Trophoblast cell (in vitro differentiated cells and primary cell): Measurements from ENCODE around the gene APBA2.

ENCODE experiments used
- DNase-seq, 2 donors: peaks; one replicate each; pipeline ENCODE4 v3.0.0-alpha.2; 2016
- H2AFZ ChIP-seq: 2 replicates; pipeline ENCODE4 v1.6.1; 2013; ENCODE audit warnings: low read length, moderate library complexity, mild to moderate bottlenecking; ENCODE audit not compliant: insufficient read depth, poor library complexity
- H2AK5ac ChIP-seq: 2 replicates; pipeline ENCODE4 v1.6.1; 2013; ENCODE audit warnings: mild to moderate bottlenecking, low read length
- H2BK120ac ChIP-seq: 2 replicates; pipeline ENCODE4 v1.6.1; 2013; ENCODE audit warnings: low read length, mild to moderate bottlenecking, moderate library complexity; ENCODE audit not compliant: insufficient read depth, poor library complexity
- H2BK12ac ChIP-seq: 2 replicates; pipeline ENCODE4 v1.6.1; 2013; ENCODE audit warnings: mild to moderate bottlenecking, low read length, moderate library complexity
- H2BK5ac ChIP-seq: 2 replicates; pipeline ENCODE4 v1.6.1; 2013; ENCODE audit warnings: low read length, low read depth, moderate library complexity, mild to moderate bottlenecking; ENCODE audit not compliant: poor library complexity
- H3K14ac ChIP-seq: 2 replicates; pipeline ENCODE4 v1.6.1; 2013; ENCODE audit warnings: mild to moderate bottlenecking, low read length
- H3K18ac ChIP-seq: 2 replicates; pipeline ENCODE4 v1.6.1; 2013; ENCODE audit warnings: mild to moderate bottlenecking, low read length
- H3K23ac ChIP-seq: 2 replicates; pipeline ENCODE4 v1.6.1; 2013; ENCODE audit warnings: low read length
- H3K27ac ChIP-seq: 2 replicates; pipeline ENCODE4 v1.5.1; 2013; ENCODE audit warnings: low read depth, mild to moderate bottlenecking, inconsistent platforms, low read length, moderate library complexity
- H3K27me3 ChIP-seq: 2 replicates; pipeline ENCODE4 v1.6.1; 2013; ENCODE audit warnings: inconsistent platforms, mild to moderate bottlenecking, low read length, moderate library complexity; ENCODE audit not compliant: insufficient read depth
- H3K36me3 ChIP-seq, 2 experiments: 1 replicate in 1 of 2; 2 replicates in 1 of 2; pipeline ENCODE4 v1.6.1; 2013; ENCODE audit warnings: low read length in 2 of 2, mild to moderate bottlenecking in 2 of 2, moderate library complexity in 1 of 2; ENCODE audit not compliant: insufficient read depth in 2 of 2, control insufficient read depth in 1 of 2
- H3K4ac ChIP-seq: 2 replicates; pipeline ENCODE4 v1.6.1; 2013; ENCODE audit warnings: low read depth, mild to moderate bottlenecking, low read length, moderate library complexity
- H3K4me1 ChIP-seq, 2 experiments: 1 replicate in 1 of 2; 2 replicates in 1 of 2; pipeline ENCODE4 v1.6.1; 2013; ENCODE audit warnings: low read length in 2 of 2, mild to moderate bottlenecking in 2 of 2, moderate library complexity in 1 of 2; ENCODE audit not compliant: insufficient read depth in 2 of 2, control insufficient read depth in 1 of 2
- H3K4me2 ChIP-seq: 2 replicates; pipeline ENCODE4 v1.6.1; 2013; ENCODE audit warnings: inconsistent platforms, mild to moderate bottlenecking, low read length, moderate library complexity
- H3K4me3 ChIP-seq: 2 replicates; pipeline ENCODE4 v1.5.1; 2013; ENCODE audit warnings: mild to moderate bottlenecking, low read depth, low read length, inconsistent platforms
- H3K79me1 ChIP-seq: one replicate; pipeline ENCODE4 v1.6.1; 2013; ENCODE audit warnings: low read length
- H3K79me2 ChIP-seq: 2 replicates; pipeline ENCODE4 v1.6.1; 2013; ENCODE audit warnings: low read length, mild to moderate bottlenecking; ENCODE audit not compliant: control insufficient read depth, insufficient read depth, poor library complexity
- H3K9ac ChIP-seq: 2 replicates; pipeline ENCODE4 v1.6.1; 2013; ENCODE audit warnings: mild to moderate bottlenecking, low read length
- H3K9me3 ChIP-seq: 2 replicates; pipeline ENCODE4 v1.6.1; 2013; ENCODE audit warnings: low read depth, mild to moderate bottlenecking, control low read depth, inconsistent platforms, low read length; ENCODE audit not compliant: insufficient read depth
- H4K12ac ChIP-seq: 2 replicates; pipeline ENCODE4 v1.6.1; 2013; ENCODE audit warnings: low read depth, mild to moderate bottlenecking, low read length, moderate library complexity
- H4K8ac ChIP-seq: 2 replicates; pipeline ENCODE4 v1.6.1; 2013; ENCODE audit warnings: low read depth, mild to moderate bottlenecking, low read length, moderate library complexity
- H4K91ac ChIP-seq: one replicate; pipeline ENCODE4 v1.6.1; 2013; ENCODE audit warnings: low read depth, mild to moderate bottlenecking, low read length, moderate library complexity
- WGBS: extraction: QIAGEN DNeasy Blood & Tissue Kit; methylation state at CpG from one replicate; pipeline ENCODE4 v1.1.7; 2013; ENCODE audit warnings: missing lambda C conversion rate; ENCODE audit not compliant: insufficient read length, insufficient coverage; ENCODE audit errors: extremely low coverage; 5-methylcytosine and 5-hydroxymethylcytosine counted together

The APBA2 gene

GRCh38 chr15:28993720-28994053 is 107.9 kb downstream of the APBA2 start:
- Histone ChIP-seq H4K12ac (no peak overlapping the region), H3K14ac (no peak overlapping the region), H4K8ac (no peak overlapping the region), H3K9ac (no peak overlapping the region), H2BK12ac (no peak overlapping the region), H4K91ac (no peak overlapping the region), H3K4me2 (no peak overlapping the region), H3K79me1 (peaks cover 2% of the 10 kb centered on the region), H2BK5ac (no peak overlapping the region), H3K4me1 (peaks cover 0 to 12% of the 10 kb centered on the region in 2 experiments), H3K23ac (no peak overlapping the region), H3K4ac (no peak overlapping the region), H2BK120ac (no peak overlapping the region), H3K27ac (no peak overlapping the region), H2AFZ (no peak overlapping the region), H3K79me2 (no peaks in the 10 kb centered on the region), H3K18ac (no peak overlapping the region), H3K36me3 (no peaks in the 10 kb centered on the region), H3K27me3 (no peaks in the 10 kb centered on the region), H3K9me3 (no peaks in the 10 kb centered on the region), H2AK5ac (no peak overlapping the region), H3K4me3 (no peak overlapping the region)
- no peak for DNase-seq
- no CpG with 5 or more reads among the region's 7 CpGs for WGBS

- H3K79me2 ChIP-seq = no peaks in the 10 kb centered on the region
- H3K23ac ChIP-seq = no peak overlapping the region
- H3K9ac ChIP-seq = no peak overlapping the region
- H3K27me3 ChIP-seq = no peaks in the 10 kb centered on the region
- H4K91ac ChIP-seq = no peak overlapping the region
- no peak overlapping the region for H3K4ac ChIP-seq
- peaks cover 2% of the 10 kb centered on the region for H3K79me1 ChIP-seq
- no peak overlapping the region for H2BK5ac ChIP-seq
- H3K4me2 ChIP-seq = no peak overlapping the region
- DNase-seq = no peak
- H4K8ac ChIP-seq = no peak overlapping the region
- no peak overlapping the region for H3K4me3 ChIP-seq
- H2BK120ac ChIP-seq = no peak overlapping the region
- peaks cover 0 to 12% of the 10 kb centered on the region in 2 experiments for H3K4me1 ChIP-seq
- H4K12ac ChIP-seq = no peak overlapping the region
- no peaks in the 10 kb centered on the region for H3K9me3 ChIP-seq
- H3K14ac ChIP-seq = no peak overlapping the region
- H2BK12ac ChIP-seq = no peak overlapping the region
- no peak overlapping the region for H2AFZ ChIP-seq
- no peak overlapping the region for H3K27ac ChIP-seq
- H3K36me3 ChIP-seq = no peaks in the 10 kb centered on the region
- no peak overlapping the region for H3K18ac ChIP-seq
- WGBS = no CpG with 5 or more reads among the region's 14 CpGs
- no peak overlapping the region for H2AK5ac ChIP-seq
Measured at GRCh38 chr15:28994142-28994830, 108.5 kb downstream of the APBA2 start.

- H3K4me1 ChIP-seq = peaks cover 0 to 8% of the 10 kb centered on the region in 2 experiments
- H3K9me3 ChIP-seq = no peaks in the 10 kb centered on the region
- no peak overlapping the region for H3K14ac ChIP-seq
- no peaks in the 10 kb centered on the region for H3K79me1 ChIP-seq
- no peak overlapping the region for H3K18ac ChIP-seq
- no peak overlapping the region for H2BK12ac ChIP-seq
- H3K4ac ChIP-seq = no peak overlapping the region
- no peaks in the 10 kb centered on the region for H3K36me3 ChIP-seq
- no peak overlapping the region for H4K12ac ChIP-seq
- H3K4me3 ChIP-seq = no peak overlapping the region
- H3K23ac ChIP-seq = no peak overlapping the region
- H3K4me2 ChIP-seq = no peak overlapping the region
- H4K8ac ChIP-seq = no peak overlapping the region
- H3K27ac ChIP-seq = no peak overlapping the region
- H2BK5ac ChIP-seq = no peak overlapping the region
- H3K27me3 ChIP-seq = no peaks in the 10 kb centered on the region
- no peaks in the 10 kb centered on the region for H3K79me2 ChIP-seq
- no peak overlapping the region for H2BK120ac ChIP-seq
- no peak for DNase-seq
- H2AK5ac ChIP-seq = no peak overlapping the region
- H3K9ac ChIP-seq = no peak overlapping the region
- H4K91ac ChIP-seq = no peak overlapping the region
- H2AFZ ChIP-seq = no peak overlapping the region
- no CpG with 5 or more reads among the region's 13 CpGs for WGBS
Measured at GRCh38 chr15:28994831-28995596, 109.2 kb downstream of the APBA2 start.

- no peaks in the 10 kb centered on the region for H3K36me3 ChIP-seq
- no peak for DNase-seq
- H4K91ac ChIP-seq = no peak overlapping the region
- no peak overlapping the region for H2BK12ac ChIP-seq
- H2BK120ac ChIP-seq = no peak overlapping the region
- H3K18ac ChIP-seq = no peak overlapping the region
- no peak overlapping the region for H3K4me2 ChIP-seq
- H3K79me1 ChIP-seq = no peaks in the 10 kb centered on the region
- WGBS = no CpG with 5 or more reads among the region's 9 CpGs
- no peak overlapping the region for H3K14ac ChIP-seq
- H4K8ac ChIP-seq = no peak overlapping the region
- no peak overlapping the region for H3K9ac ChIP-seq
- H3K27ac ChIP-seq = no peak overlapping the region
- H2BK5ac ChIP-seq = no peak overlapping the region
- H2AK5ac ChIP-seq = no peak overlapping the region
- H4K12ac ChIP-seq = no peak overlapping the region
- H3K23ac ChIP-seq = no peak overlapping the region
- H3K27me3 ChIP-seq = no peaks in the 10 kb centered on the region
- H3K9me3 ChIP-seq = no peaks in the 10 kb centered on the region
- H3K4me1 ChIP-seq = peaks cover 0 to 8% of the 10 kb centered on the region in 2 experiments
- H3K4ac ChIP-seq = no peak overlapping the region
- H3K79me2 ChIP-seq = no peaks in the 10 kb centered on the region
- H2AFZ ChIP-seq = no peak overlapping the region
- no peak overlapping the region for H3K4me3 ChIP-seq
Measured at GRCh38 chr15:28995705-28996104, 109.9 kb downstream of the APBA2 start.
